NCI-H2081 treated with DMSO at 0.1 percent for 48 hours (cell line): ENCODE results near the gene RWDD3.

Experiments
- DNase-seq: peaks from one replicate; lab custom pipeline; 2025; lab: John Stamatoyannopoulos, UW

Gene RWDD3

DNA sequence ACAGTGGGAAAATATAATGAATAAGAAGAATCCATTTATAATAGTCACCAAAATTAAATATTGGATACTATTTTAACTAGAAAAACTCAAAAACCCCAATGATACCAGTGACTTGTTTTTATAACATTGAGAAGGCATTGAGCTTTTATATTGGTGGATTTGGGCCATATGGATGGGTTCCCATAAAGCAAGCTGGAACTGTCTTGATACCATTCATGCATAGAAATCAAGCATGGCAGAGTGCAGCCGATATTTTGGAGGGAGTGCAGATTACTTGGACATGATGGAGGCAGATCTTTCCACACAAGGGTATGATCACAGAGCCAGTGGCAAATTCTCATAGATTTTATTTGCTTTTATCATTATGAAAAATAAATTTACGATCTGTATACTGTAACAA lies 3.8 kb upstream of the RWDD3 start:
- DNase-seq: no peak

- DNase-seq: no peak
Measured at GRCh38 chr1:95230768-95231191, 3.2 kb upstream of the RWDD3 start.

DNA sequence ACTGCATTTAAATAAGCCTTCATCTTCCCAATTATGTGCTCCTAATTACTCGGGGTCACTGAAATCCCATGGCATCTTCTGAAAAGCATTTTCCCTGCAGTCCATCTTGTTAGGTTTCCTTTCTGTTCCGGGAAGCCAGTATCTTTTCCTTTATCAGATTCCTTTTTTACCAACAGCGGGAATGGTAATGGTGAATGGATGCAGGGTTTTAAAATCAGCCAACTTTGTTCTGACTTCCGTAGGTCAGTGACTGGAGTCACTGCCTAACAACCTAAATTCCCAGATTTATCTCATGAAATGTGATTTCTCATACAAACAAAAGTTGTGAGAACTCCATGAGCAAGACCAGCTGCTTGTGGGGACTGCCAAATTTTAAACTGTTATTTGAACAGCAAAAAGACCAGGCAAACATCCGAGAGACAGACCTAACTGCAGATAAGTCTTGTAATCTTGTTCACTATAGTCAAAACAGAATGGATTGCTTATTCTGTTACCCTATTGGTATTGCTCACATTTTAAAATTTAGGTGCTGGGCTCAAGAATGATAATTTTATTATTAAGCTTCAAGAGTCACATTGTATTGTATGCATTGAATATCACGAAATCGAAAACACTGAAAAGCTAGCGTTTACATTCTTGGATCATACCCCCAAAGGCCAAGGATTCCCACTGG lies 1.2 kb upstream of the RWDD3 start:
- no peak for DNase-seq

DNA sequence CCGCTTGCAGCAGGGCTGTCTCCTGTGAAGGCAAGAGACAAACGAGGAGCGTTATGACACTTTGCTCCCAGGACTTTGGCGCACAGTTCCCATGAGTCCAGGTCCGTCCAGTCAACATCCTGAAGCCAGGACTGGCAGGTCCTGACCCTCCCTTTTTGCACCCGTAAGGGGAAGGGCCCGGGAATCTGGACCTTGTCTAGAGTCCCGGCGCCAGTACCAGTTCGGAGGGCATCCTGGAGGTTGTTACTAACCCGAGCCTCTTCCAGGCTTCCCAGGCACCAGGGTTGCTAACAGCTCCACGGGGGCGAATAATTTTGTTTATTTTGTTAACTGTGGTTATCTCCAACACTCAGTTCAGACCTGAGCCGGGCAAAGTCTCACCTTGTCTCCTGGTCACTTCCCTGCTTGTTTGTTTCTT lies 682 bp upstream of the RWDD3 start:
- DNase-seq: no peak

GRCh38 chr1:95236784-95237575 lies 3.0 kb downstream of the RWDD3 start:
- no peak for DNase-seq

DNA sequence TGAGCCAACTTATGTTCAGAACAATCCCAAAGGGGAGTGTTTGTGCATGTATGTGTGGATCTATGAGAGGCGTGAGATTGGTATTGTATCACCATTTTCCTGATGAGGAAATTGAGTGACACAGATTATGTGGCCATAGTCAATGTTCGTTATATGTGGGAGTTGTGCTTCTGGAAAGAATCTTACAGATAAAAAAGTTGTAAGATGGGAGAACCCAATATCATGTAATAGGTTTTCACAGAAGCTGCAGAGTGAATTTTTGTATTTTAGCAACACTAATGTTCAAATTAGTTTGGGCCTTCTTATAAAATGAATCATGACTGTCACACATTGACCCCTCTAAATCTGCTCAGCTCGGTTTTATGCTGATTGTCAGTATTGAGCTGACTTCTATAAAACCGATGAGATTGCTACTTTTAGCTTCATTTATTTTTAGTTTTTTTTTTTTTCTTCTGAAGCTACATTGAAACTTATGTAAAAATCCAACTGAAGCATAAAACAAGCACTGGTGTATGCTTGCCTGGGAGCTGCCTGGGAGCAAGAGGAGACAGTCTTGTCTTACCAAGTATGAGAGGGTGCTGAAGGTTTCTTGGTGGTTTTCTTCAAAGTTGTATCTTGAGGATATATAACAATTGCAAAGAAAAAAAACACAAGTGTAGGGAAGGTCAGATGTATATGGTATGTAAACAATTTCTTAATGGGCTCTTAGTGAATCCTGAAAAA lies 4.1 kb downstream of the RWDD3 start:
- DNase-seq: no peak

DNA sequence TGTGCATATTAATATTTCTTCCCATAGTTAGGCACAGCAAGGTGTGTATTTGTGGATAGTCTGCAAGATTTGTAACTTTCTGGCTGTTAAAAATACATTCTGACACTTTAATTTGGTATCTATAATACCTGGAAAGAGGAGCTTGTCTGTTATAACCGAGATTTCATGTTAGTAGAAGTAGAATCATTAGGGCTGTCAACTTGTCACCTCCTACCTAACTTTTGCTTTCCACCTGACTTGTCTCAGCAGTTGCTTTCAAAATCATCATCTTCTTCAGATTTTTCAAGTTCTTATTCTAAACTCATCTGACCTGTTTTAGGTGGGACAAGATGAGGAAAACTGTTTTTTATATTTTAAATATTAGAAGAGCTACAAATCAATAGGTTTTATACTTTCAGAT lies 11.0 kb downstream of the RWDD3 start:
- no peak for DNase-seq

GRCh38 chr1:95246511-95246910 lies 12.5 kb downstream of the RWDD3 start:
- no peak for DNase-seq

DNA sequence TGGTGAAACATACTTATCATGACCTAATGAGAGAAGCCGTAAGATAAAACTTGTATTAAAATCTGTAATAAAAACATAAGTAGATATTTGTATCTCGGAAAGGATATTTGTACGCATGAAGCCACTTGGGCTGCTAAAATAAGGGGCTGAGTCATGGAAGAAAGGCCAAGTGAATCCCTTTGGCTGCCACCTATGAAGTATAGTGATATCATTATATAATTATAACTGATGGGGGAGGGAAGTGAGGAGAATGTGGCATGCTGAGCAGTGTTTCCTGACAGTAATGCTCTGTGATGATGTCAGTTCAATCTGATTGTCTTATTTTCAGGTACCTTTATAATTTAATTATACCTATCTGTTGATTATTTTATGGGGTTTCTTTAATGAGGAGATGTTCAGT lies 13.6 kb downstream of the RWDD3 start:
- DNase-seq: no peak

DNA sequence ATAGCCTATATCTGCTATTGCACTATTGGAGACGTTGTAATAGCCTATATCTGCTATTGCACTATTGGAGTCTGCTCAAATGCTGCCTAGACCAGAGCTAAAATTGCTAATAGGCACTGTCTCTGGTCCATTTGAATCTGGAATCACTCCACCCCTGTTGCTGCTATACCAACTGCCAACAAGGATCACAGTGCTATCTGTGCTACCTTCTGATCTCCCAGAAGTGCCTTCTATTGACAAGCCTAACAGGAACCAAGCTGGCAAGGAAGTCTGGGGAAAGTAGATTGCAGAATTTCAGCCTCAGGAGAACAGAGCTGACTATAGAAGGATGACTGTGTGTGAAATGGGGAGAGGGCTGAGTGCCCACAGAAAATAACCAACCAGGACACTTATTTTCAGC lies 15.9 kb downstream of the RWDD3 start:
- DNase-seq: no peak

GRCh38 chr1:95252422-95252821 lies 18.4 kb downstream of the RWDD3 start:
- no peak for DNase-seq

DNA sequence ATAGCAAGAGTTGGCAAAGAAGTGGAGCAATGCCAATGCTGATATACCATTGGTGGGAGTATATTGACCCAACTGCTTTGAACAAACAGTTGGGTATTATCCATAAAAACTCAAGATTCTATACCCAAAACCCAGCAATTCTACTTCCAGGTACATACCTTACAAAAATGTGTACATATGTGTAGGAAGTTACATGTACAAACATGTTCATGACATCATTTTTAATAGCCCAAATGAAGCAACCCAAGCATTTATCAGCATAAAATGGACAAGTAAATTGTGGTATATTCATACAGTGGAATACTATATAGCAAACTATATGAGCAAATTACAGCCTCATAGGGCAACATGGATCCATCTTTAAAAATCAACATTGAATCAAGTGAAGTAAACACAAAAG lies 20.9 kb downstream of the RWDD3 start:
- DNase-seq: no peak

GRCh38 chr1:95255826-95256225 lies 21.8 kb downstream of the RWDD3 start:
- DNase-seq: no peak

DNA sequence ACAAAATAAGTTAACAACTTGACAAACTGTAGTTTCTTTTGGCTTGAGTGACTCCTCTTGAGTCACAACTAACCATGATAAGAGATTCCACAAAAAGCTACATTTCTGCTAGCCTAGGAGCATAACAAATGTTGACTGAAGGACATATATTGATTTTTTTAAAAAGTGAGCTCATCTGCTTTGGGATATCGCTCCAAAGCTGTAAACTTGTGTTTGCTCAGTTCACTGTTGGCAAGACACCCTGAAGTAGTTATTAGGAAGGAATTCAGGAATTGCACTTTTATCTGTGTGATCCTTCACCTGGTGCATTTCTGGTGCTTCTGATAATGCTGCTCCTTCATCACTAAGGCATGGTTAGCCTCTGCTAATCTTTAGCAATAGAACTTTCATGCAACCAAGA lies 23.7 kb downstream of the RWDD3 start:
- DNase-seq: no peak

GRCh38 chr1:95259245-95259644 lies 25.2 kb downstream of the RWDD3 start:
- no peak for DNase-seq

DNA sequence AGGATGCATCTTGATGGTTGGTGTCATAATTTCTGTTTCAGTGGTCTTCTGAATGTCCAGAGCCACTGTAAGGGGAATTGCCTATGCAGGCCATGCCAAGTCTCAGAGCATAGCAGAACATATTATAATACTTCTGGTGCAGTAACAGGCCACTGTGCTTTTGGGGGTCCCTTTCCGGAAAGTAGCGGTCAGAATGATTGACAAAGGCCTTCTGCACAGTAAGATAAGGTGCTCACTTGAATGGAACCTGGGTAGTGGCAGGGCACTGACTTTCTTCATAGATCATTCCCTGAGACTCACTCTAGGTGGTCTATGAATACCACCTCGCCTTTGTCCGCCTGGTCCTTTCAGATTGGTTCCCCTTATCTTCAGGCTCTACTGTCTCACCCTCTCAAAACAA lies 28.9 kb downstream of the RWDD3 start:
- no peak for DNase-seq

GRCh38 chr1:95263450-95263849 lies 29.4 kb downstream of the RWDD3 start:
- no peak for DNase-seq

DNA sequence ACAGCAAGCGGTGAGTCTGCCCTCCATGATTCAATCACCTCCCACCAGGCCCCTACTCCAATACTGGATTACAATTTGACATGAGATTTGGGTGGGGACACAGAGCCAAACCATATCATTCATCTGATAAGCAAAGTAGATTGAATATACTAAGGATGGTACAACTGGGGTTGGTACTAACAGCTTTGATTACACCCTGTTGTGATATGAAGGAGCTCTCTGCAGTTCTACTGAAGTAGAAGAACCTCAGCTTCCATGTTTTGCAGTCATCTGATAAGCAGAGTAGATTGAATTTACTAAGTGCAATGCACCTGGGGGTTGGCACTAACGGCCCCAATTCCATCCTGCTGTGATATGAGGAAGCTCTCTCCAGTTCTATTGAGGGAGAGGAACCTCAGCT lies 31.1 kb downstream of the RWDD3 start:
- no peak for DNase-seq

GRCh38 chr1:95276429-95276828 lies 42.4 kb downstream of the RWDD3 start:
- DNase-seq: no peak

GRCh38 chr1:95278173-95279006 lies 44.4 kb downstream of the RWDD3 start:
- DNase-seq: no peak

GRCh38 chr1:95281781-95282517 lies 47.9 kb downstream of the RWDD3 start:
- no peak for DNase-seq

GRCh38 chr1:95282518-95282895 lies 48.5 kb downstream of the RWDD3 start:
- no peak for DNase-seq
